Measurements from ENCODE around the gene RASAL2.

RASAL2 gene

GRCh38 chr1:178337091-178337706 lies 243.3 kb downstream of the RASAL2 start:
- POLR2A ChIA-PET, result no interaction called here
- TF ChIP-seq BHLHE40 (IDR thresholded peaks at IDR 0.05; ENCODE audit: borderline replicate concordance), result no peak
- no peak for TF ChIP-seq ARNT (IDR thresholded peaks at IDR 0.05)
- no peak for TF ChIP-seq TARDBP (IDR thresholded peaks at IDR 0.05)
- no peak for TF ChIP-seq ZNF384 (IDR thresholded peaks at IDR 0.05)
- no peak for TF ChIP-seq L3MBTL2 (conservative IDR thresholded peaks at IDR 0.05)
- TF ChIP-seq PKNOX1 (IDR thresholded peaks at IDR 0.05), result no peak
- TF ChIP-seq NFRKB (IDR thresholded peaks at IDR 0.05), result no peak
- no peak for TF ChIP-seq FOXM1 (IDR thresholded peaks at IDR 0.05; ENCODE audit: borderline replicate concordance)
- no peak for TF ChIP-seq SP1 (IDR thresholded peaks at IDR 0.05)
- CTCF ChIA-PET, result interaction anchor here (0.9 kb wide), 1 partner anchor 165 kb away, joined by 3 read pairs; no protein-coding TSS in a partner anchor
- DNase-seq (ENCODE audit: extremely low spot score), result no peak

DNA sequence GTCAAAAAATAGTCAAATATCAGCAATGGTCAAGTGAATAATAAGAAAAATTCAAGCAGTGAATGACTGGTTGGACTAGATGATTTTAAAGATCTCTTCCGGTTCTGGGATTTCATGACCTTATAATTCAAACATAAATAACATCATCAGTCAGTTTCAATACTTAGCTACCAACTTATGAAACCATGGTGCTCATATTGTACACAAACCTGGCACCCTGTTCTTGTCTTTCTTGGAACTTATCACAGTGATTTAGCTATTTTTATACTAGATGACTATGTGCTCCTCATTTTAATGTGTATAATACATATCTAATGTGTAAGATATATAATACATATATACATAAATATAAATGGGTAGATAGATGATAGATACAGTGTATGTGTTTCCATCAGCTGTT lies 245.9 kb downstream of the RASAL2 start:
- no peak for DNase-seq (ENCODE audit: extremely low spot score)
- CTCF ChIA-PET, result interaction anchor here (1.1 kb wide), 1 partner anchor 663 kb away, joined by 4 read pairs; no protein-coding TSS in a partner anchor
- POLR2A ChIA-PET, result no interaction called here
- TF ChIP-seq CTBP1 (IDR thresholded peaks at IDR 0.05; ENCODE audit: borderline replicate concordance), result no peak
- TF ChIP-seq ELF4 (IDR thresholded peaks at IDR 0.05), result no peak
- no peak for TF ChIP-seq SP1 (IDR thresholded peaks at IDR 0.05)

- CTCF ChIA-PET, result no interaction called here
Measured at GRCh38 chr1:178341261-178341956, 247.5 kb downstream of the RASAL2 start.

GRCh38 chr1:178342745-178343144 lies 248.8 kb downstream of the RASAL2 start:
- TF ChIP-seq SP1 (IDR thresholded peaks at IDR 0.05) (no peak), ZNF384 (IDR thresholded peaks at IDR 0.05) (no peak), HDGF (IDR thresholded peaks at IDR 0.05; ENCODE audit: borderline replicate concordance) (no peak), FOXA1 (IDR thresholded peaks at IDR 0.05) (no peak), L3MBTL2 (conservative IDR thresholded peaks at IDR 0.05) (no peak), CTBP1 (IDR thresholded peaks at IDR 0.05; ENCODE audit: borderline replicate concordance) (no peak), NFRKB (IDR thresholded peaks at IDR 0.05) (no peak), SUZ12 (IDR thresholded peaks at IDR 0.05) (no peak), PKNOX1 (IDR thresholded peaks at IDR 0.05) (no peak), LEF1 (IDR thresholded peaks at IDR 0.05; ENCODE audit: borderline replicate concordance) (no peak), FOXK2 (IDR thresholded peaks at IDR 0.05) (no peak), ELF4 (IDR thresholded peaks at IDR 0.05) (no peak), ARNT (IDR thresholded peaks at IDR 0.05) (no peak), BHLHE40 (IDR thresholded peaks at IDR 0.05; ENCODE audit: borderline replicate concordance) (no peak), TARDBP (IDR thresholded peaks at IDR 0.05) (no peak)

More at GRCh38 chr1:178341261-178341956, 247.5 kb downstream of the RASAL2 start:
- DNase-seq (ENCODE audit: extremely low spot score), result peak; percentile 9
- TF ChIP-seq FOXK2 (IDR thresholded peaks at IDR 0.05), result no peak
- no peak for TF ChIP-seq SUZ12 (IDR thresholded peaks at IDR 0.05)
- no peak for TF ChIP-seq SP1 (IDR thresholded peaks at IDR 0.05)
- no peak for TF ChIP-seq NFRKB (IDR thresholded peaks at IDR 0.05)
- no peak for TF ChIP-seq PKNOX1 (IDR thresholded peaks at IDR 0.05)
- no peak for TF ChIP-seq BHLHE40 (IDR thresholded peaks at IDR 0.05; ENCODE audit: borderline replicate concordance)
- TF ChIP-seq CTBP1 (IDR thresholded peaks at IDR 0.05; ENCODE audit: borderline replicate concordance), result no peak
- no peak for TF ChIP-seq L3MBTL2 (conservative IDR thresholded peaks at IDR 0.05)
- no peak for TF ChIP-seq LEF1 (IDR thresholded peaks at IDR 0.05; ENCODE audit: borderline replicate concordance)
- TF ChIP-seq ELF4 (IDR thresholded peaks at IDR 0.05), result no peak
- TF ChIP-seq ZNF384 (IDR thresholded peaks at IDR 0.05), result no peak
- TF ChIP-seq ARNT (IDR thresholded peaks at IDR 0.05), result no peak
- TF ChIP-seq HDGF (IDR thresholded peaks at IDR 0.05; ENCODE audit: borderline replicate concordance), result no peak
- TF ChIP-seq FOXM1 (IDR thresholded peaks at IDR 0.05; ENCODE audit: borderline replicate concordance), result no peak
- TF ChIP-seq FOXA1 (IDR thresholded peaks at IDR 0.05), result no peak
- TF ChIP-seq TARDBP (IDR thresholded peaks at IDR 0.05), result no peak
- POLR2A ChIA-PET, result no interaction called here

GRCh38 chr1:178344513-178345091 lies 250.7 kb downstream of the RASAL2 start:
- TF ChIP-seq ZNF384 (IDR thresholded peaks at IDR 0.05), result no peak
- no peak for TF ChIP-seq ARNT (IDR thresholded peaks at IDR 0.05)
- TF ChIP-seq BHLHE40 (IDR thresholded peaks at IDR 0.05; ENCODE audit: borderline replicate concordance), result no peak
- no peak for TF ChIP-seq SP1 (IDR thresholded peaks at IDR 0.05)
- TF ChIP-seq FOXM1 (IDR thresholded peaks at IDR 0.05; ENCODE audit: borderline replicate concordance), result no peak
- TF ChIP-seq PKNOX1 (IDR thresholded peaks at IDR 0.05), result no peak
- CTCF ChIA-PET, result interaction anchor here (0.6 to 1.6 kb wide), 3 partner anchors 12 to 157 kb away, joined by 3 to 5 read pairs (median 4); no protein-coding TSS in a partner anchor
- DNase-seq (ENCODE audit: extremely low spot score), result peak; percentile 24
- POLR2A ChIA-PET, result no interaction called here

More at GRCh38 chr1:178342745-178343144, 248.8 kb downstream of the RASAL2 start:
- POLR2A ChIA-PET, result no interaction called here
- CTCF ChIA-PET, result interaction anchor here (0.7 kb wide), 2 partner anchors 159 to 661 kb away, joined by 3 read pairs; no protein-coding TSS in a partner anchor
- no peak for DNase-seq (ENCODE audit: extremely low spot score)

All from HEK293T (cell line).